Measurements from ENCODE around the gene THADA.

DNA sequence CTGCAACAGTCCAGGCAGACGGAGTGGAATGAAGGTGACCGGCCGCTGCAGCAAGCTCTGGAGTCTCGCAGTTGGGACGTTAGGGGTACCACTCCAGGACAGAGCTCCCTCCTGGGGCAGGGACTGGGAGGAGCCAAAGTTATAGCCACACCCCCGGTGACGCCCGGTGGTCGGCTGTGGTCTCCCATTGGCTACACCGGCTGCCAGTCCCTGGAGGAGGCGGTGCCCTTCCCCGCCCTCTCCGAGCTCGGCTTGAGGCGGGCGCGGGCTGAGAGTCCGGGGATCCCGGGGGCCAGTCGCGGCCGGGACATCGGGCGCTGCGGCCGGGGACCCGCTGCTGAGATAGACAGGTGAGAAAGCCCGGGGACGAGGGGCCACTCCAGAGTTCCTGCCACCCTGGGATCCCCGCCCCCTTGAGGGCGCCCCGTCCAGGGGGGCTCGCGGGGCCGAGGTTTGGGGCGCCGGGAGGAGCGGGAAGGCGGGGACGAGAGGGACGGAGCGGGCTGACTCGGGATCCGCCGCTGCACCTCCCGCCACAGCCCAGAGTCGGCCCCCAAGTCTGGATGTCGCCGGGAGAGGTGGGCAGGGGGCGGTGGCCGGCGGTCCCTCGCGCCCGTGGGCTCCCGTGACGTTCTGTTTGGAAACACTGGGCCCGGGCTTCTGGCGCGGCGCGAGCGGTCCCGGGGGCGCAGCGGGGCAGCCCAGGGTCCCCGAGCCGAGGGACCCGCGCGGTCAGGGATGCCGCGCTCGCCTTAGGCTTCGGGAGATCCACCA, 41.4 kb upstream of the THADA start, which contains the start of gene PLEKHH2:
- TF ChIP-seq ZNF2 (tag by site-specific recombination; IDR thresholded peaks at IDR 0.05) (no peak), ZNF626 (tag by site-specific recombination; IDR thresholded peaks at IDR 0.05) (no peak)
- TF ChIP-seq, protein P1, sequence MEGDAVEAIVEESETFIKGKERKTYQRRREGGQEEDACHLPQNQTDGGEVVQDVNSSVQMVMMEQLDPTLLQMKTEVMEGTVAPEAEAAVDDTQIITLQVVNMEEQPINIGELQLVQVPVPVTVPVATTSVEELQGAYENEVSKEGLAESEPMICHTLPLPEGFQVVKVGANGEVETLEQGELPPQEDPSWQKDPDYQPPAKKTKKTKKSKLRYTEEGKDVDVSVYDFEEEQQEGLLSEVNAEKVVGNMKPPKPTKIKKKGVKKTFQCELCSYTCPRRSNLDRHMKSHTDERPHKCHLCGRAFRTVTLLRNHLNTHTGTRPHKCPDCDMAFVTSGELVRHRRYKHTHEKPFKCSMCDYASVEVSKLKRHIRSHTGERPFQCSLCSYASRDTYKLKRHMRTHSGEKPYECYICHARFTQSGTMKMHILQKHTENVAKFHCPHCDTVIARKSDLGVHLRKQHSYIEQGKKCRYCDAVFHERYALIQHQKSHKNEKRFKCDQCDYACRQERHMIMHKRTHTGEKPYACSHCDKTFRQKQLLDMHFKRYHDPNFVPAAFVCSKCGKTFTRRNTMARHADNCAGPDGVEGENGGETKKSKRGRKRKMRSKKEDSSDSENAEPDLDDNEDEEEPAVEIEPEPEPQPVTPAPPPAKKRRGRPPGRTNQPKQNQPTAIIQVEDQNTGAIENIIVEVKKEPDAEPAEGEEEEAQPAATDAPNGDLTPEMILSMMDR (tag by site-specific recombination; IDR thresholded peaks at IDR 0.05), result no peak

Data from HEK293 (cell line).